Muscle of back (tissue), 11 donors: ENCODE data around the gene NUB1. TPM values are rescaled to one million over a fixed set of nuclear protein-coding genes. Genes with fewer than 3 reads are reported as not detected.

Source experiments
- DNase-seq, 3 donors: peaks; one replicate each; pipeline versions ENCODE4 v3.0.0 to v3.0.0-alpha.2; 2013
- polyA plus RNA-seq, 10 donors: library from polyadenylated mRNA; unstranded; fragments of 120-200 nt; gene quantifications; one replicate each; pipeline ENCODE4 v1.2.1, GENCODE V29; 2013; ENCODE audit not compliant: insufficient read length in 10 of 10

NUB1 gene
- polyA plus RNA-seq, 10 donors = 31.2 to 40.8 (median 35.3) TPM

GRCh38 chr7:151423936-151424335, 82.3 kb downstream of the NUB1 start:
- no peak for DNase-seq

GRCh38 chr7:151424799-151425198, 83.2 kb downstream of the NUB1 start:
- DNase-seq = no peak

- DNase-seq = no peak
Observed at GRCh38 chr7:151425670-151426440, 84.2 kb downstream of the NUB1 start.

GRCh38 chr7:151426441-151426903, 84.9 kb downstream of the NUB1 start:
- peak; percentile 67 to 74 (median 73) for DNase-seq

GRCh38 chr7:151426904-151427704, 85.5 kb downstream of the NUB1 start:
- no peak for DNase-seq

- no peak for DNase-seq
Observed at GRCh38 chr7:151427705-151428377, 86.2 kb downstream of the NUB1 start.

Other genes with a start within 250 kb of the NUB1 start
- gene GBX1, start 174.1 kb upstream of the NUB1 start, polyA plus RNA-seq = 1 to 10 TPM in 6 of 10 donors, under 1 TPM in 4; 0.66 to 3.3 (median 1.3) TPM
- 1 to 10 TPM; 1.0 to 4.5 (median 3.0) TPM for gene ASB10, start 154.6 kb upstream of the NUB1 start, polyA plus RNA-seq
- not detected for gene H2BK1, start 131.3 kb upstream of the NUB1 start, polyA plus RNA-seq
- 10 to 100 TPM; 13.2 to 23.8 (median 18.1) TPM for gene ABCF2, start 114.6 kb upstream of the NUB1 start, polyA plus RNA-seq
- 10 to 100 TPM; 16.6 to 29.8 (median 22.4) TPM for gene CHPF2, start 109.3 kb upstream of the NUB1 start, polyA plus RNA-seq
- 100 to 1,000 TPM in 9 of 10 donors, 10 to 100 TPM in 1; 96.8 to 165 (median 135) TPM for gene SMARCD3, start 93.1 kb upstream of the NUB1 start, polyA plus RNA-seq
- gene WDR86, start 68.2 kb downstream of the NUB1 start, polyA plus RNA-seq = 1 to 10 TPM; 1.7 to 7.5 (median 4.6) TPM
- gene CRYGN, start 98.3 kb downstream of the NUB1 start, polyA plus RNA-seq = under 1 TPM in 7 of 10 donors, not detected in 3; 0.09 to 0.41 (median 0.30) TPM
- 100 to 1,000 TPM in 1 of 10 donors, 10 to 100 TPM in 9; 77.1 to 108 (median 86.1) TPM for gene RHEB, start 178.1 kb downstream of the NUB1 start, polyA plus RNA-seq